Measurements from ENCODE around the gene NT5E.

DNA sequence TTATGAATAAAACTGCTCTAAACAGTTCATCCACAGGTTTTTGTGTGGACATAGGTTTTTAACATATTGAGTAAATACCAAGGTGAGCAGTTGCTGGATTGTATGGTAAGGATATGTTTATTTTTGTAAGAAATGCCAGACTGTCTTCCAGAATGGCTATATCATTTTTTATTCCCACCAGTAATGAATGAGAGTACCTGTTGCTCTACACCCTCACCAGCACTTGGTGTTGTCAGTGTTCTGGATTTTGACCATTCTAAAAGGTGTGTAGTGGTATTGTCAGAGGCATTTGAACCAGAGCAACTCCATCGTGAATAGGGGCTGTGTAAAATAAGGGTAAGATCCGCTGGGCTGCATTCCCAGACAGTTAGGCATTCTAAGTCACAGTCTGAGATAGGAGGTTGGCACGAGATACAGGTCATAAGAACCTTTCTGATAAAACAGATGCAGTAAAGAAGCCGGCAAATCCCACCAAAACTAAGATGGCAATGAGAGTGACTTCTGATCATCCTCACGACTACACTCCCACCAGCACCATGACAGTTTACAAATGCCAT, 12.9 kb upstream of the NT5E start:
- TF ChIP-seq, protein P1, sequence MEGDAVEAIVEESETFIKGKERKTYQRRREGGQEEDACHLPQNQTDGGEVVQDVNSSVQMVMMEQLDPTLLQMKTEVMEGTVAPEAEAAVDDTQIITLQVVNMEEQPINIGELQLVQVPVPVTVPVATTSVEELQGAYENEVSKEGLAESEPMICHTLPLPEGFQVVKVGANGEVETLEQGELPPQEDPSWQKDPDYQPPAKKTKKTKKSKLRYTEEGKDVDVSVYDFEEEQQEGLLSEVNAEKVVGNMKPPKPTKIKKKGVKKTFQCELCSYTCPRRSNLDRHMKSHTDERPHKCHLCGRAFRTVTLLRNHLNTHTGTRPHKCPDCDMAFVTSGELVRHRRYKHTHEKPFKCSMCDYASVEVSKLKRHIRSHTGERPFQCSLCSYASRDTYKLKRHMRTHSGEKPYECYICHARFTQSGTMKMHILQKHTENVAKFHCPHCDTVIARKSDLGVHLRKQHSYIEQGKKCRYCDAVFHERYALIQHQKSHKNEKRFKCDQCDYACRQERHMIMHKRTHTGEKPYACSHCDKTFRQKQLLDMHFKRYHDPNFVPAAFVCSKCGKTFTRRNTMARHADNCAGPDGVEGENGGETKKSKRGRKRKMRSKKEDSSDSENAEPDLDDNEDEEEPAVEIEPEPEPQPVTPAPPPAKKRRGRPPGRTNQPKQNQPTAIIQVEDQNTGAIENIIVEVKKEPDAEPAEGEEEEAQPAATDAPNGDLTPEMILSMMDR (IDR thresholded peaks at IDR 0.05), result no peak
- no peak for TF ChIP-seq POLR2A (IDR thresholded peaks at IDR 0.05)
